Dendritic cell treated with granulocyte-macrophage colony-stimulating factor and Interleukin-4, amounts not matched to agents 40 ng/mL and 50 ng/mL, for 4 days (primary cell): ENCODE data around the gene KIRREL1.

Experiments
- H3K27ac Mint-ChIP-seq: one replicate; pipeline ENCODE4 v1.8.0; 2022; ENCODE audit warnings: mild to moderate bottlenecking, mixed read lengths
- H3K27me3 Mint-ChIP-seq: one replicate; pipeline ENCODE4 v1.8.0; 2022; ENCODE audit warnings: mild to moderate bottlenecking, mixed read lengths
- H3K36me3 Mint-ChIP-seq: one replicate; pipeline ENCODE4 v1.8.0; 2022; ENCODE audit warnings: low read depth, mixed read lengths
- H3K4me1 Mint-ChIP-seq: one replicate; pipeline ENCODE4 v1.8.0; 2022; ENCODE audit warnings: low read depth, mixed read lengths
- H3K4me3 Mint-ChIP-seq: one replicate; pipeline ENCODE4 v1.8.0; 2022; ENCODE audit warnings: mild to moderate bottlenecking, moderate library complexity, mixed read lengths
- H3K9me3 Mint-ChIP-seq: one replicate; pipeline ENCODE4 v1.8.0; 2022; ENCODE audit warnings: mixed read lengths
- intact Hi-C: fragments of 100-400 bp; cut with micrococcal nuclease; formaldehyde crosslinking; loops from one replicate; pipeline ENCODE4 v1.15.0; 2022

KIRREL1 gene

DNA sequence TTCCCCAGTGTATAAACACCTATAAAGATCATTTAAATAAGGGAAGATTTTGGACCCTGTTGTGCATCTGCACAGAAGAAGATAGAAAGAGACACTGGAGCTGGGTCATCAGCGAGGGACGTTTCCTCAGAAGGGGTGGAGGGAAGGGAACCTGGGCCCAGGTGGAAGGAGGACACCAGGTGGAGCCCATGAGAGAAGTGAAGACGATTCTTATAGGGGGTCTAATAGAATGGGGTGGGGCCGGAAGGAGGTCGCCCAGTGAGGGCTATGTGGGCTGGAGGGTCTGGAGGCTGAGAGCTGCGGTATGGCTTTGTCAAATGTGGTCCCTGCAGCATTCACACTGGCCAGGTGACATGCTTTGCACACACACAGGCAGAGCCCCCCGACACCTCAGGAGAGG lies 13.7 kb downstream of the KIRREL1 start:
- H3K36me3 Mint-ChIP-seq = no peaks in the 10 kb centered on the region
- intact Hi-C loops = no loop called here
- H3K4me3 Mint-ChIP-seq = no peak overlapping the region
- no peak overlapping the region for H3K27ac Mint-ChIP-seq
- peaks cover 11% of the 10 kb centered on the region for H3K27me3 Mint-ChIP-seq
- peaks cover 14% of the 10 kb centered on the region for H3K4me1 Mint-ChIP-seq
- H3K9me3 Mint-ChIP-seq = no peaks in the 10 kb centered on the region

DNA sequence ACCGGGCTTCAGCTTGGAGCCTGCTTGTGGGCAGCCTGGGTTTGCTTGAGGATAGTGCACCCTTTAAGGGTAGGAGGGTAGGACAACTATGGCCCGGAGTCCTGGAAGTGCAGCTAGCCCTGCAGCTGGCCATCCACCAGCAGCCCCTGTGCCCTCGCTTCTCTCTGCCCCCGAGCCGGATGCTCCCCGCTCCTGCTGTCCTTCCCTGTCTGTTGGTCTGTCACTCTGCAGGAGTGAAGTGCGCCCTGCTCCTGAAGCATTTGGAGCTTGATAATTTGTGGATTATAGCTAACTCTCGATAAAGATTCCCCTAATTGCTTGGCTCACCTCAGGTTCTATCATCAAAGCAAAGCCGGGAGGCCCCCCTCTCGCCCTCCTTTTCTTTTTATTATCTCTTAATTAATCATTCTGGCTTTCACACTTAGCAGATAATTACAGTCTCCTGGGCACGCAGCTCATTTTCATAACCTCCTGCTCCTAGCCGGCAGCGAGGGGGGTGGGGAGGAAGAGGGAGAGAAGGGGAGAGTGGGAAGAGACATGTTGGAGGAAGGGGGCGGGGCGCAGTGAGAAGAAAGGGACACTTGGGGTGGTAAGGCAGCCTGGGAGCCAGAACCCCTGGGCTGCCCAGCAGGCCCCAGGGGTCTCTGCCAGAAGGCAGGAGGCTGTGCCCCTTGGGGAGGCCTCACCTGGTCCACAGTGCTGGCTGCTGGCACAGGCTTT lies 14.4 kb downstream of the KIRREL1 start:
- Mint-ChIP-seq H3K4me1 (peaks cover 14% of the 10 kb centered on the region), H3K36me3 (no peaks in the 10 kb centered on the region), H3K9me3 (no peaks in the 10 kb centered on the region), H3K27ac (no peak overlapping the region), H3K4me3 (no peak overlapping the region), H3K27me3 (peaks cover 11% of the 10 kb centered on the region)
- intact Hi-C loops = no loop called here

DNA sequence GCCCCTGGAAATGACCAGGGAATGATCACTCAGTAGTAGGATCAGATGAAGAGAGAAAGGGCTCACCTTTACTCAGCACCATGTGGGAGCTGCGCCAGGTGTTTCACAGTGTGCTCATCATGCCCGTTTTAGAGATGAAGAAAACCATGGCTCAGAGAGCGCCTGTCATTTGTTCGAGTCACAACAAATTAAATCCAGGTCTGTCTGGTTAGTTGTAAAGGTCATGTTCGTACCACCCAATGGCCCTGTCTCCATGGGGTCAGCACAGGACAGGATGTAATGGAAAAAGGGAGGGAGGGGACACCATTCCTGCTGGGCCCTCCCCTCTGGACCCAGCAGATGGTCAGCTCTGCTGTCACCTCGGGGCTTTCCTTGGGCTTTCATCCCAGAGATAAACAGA lies 15.2 kb downstream of the KIRREL1 start:
- H3K4me3 Mint-ChIP-seq = no peak overlapping the region
- no peaks in the 10 kb centered on the region for H3K9me3 Mint-ChIP-seq
- H3K27ac Mint-ChIP-seq = no peak overlapping the region
- H3K36me3 Mint-ChIP-seq = no peaks in the 10 kb centered on the region
- intact Hi-C loops = no loop called here
- peaks cover 11% of the 10 kb centered on the region for H3K27me3 Mint-ChIP-seq
- peaks cover 14% of the 10 kb centered on the region for H3K4me1 Mint-ChIP-seq

DNA sequence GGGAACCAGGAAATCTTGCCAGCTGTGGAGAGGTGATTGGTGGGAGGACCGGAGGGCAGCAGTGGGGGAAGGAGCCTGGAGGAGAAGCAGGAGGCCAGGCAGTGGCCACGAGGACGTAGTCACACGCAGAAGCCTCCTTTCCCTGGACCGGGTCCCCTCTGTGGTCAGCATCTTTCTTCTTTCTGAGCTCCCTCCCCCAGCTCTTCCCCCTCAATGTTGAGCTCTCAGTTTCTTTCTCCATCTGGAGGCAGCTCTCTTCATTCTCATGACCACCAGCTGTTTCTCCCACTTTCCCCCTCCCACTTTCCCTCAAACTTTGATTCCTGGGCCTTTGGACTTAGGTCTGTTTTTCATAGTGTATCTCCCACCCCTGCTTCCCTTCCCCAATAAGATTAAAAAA lies 18.3 kb downstream of the KIRREL1 start:
- Mint-ChIP-seq H3K4me3 (no peak overlapping the region), H3K36me3 (no peaks in the 10 kb centered on the region), H3K4me1 (peaks cover 14% of the 10 kb centered on the region), H3K9me3 (no peaks in the 10 kb centered on the region), H3K27ac (no peak overlapping the region), H3K27me3 (peaks cover 12% of the 10 kb centered on the region)
- intact Hi-C loops = no loop called here

DNA sequence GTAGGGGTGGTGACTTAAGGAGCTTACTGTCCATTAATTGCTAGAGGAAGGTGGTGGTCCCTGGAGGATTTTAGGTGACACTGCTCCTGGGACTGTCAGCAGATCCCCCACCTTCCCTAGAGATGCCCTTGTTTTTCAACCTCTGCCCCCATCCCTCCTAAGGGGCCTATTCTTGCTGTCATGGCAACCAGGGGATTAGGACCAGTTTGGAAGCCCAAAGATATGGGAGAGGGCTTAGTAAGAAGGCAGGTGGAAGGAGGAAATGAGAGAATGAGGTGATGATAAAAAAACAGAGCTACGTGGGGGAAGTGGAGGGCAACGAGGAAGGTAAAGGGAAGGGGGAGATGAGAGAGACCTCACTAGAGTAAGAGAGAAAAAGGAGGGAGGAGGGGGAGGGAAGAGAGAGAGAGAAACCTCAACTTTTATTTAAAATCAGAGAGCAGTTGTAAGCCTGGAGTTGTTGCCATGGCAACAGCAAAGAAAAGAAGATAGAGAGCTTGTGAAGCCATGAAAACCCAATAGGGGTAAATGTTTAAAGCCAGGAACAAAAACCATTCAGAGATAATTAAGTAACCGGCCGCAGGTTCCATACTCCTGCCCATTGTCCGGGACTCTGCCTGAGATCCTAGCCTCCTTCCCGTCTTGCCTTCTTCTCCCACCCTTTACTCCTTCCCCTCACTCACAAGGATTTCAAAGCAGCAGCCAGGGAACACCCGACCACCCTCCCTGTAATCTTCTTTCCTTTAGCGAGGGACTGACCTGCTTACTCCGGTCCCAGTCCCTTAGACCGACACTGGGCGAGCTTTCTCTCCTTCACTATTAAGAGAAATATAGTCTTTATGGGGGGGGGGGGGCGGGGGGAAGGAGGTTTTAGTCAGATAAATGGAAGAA lies 20.6 kb downstream of the KIRREL1 start:
- Mint-ChIP-seq H3K4me3 (no peak overlapping the region), H3K27ac (no peak overlapping the region), H3K27me3 (peaks cover 18% of the 10 kb centered on the region), H3K36me3 (no peaks in the 10 kb centered on the region), H3K4me1 (peaks cover 24% of the 10 kb centered on the region), H3K9me3 (no peaks in the 10 kb centered on the region)
- intact Hi-C loops = no loop called here

- no peaks in the 10 kb centered on the region for H3K9me3 Mint-ChIP-seq
- peaks cover 24% of the 10 kb centered on the region for H3K4me1 Mint-ChIP-seq
- no peaks in the 10 kb centered on the region for H3K36me3 Mint-ChIP-seq
- H3K27ac Mint-ChIP-seq = no peak overlapping the region
- no peak overlapping the region for H3K4me3 Mint-ChIP-seq
- intact Hi-C loops = no loop called here
- peaks cover 24% of the 10 kb centered on the region for H3K27me3 Mint-ChIP-seq
Measured at GRCh38 chr1:158014731-158015320, 21.4 kb downstream of the KIRREL1 start.

DNA sequence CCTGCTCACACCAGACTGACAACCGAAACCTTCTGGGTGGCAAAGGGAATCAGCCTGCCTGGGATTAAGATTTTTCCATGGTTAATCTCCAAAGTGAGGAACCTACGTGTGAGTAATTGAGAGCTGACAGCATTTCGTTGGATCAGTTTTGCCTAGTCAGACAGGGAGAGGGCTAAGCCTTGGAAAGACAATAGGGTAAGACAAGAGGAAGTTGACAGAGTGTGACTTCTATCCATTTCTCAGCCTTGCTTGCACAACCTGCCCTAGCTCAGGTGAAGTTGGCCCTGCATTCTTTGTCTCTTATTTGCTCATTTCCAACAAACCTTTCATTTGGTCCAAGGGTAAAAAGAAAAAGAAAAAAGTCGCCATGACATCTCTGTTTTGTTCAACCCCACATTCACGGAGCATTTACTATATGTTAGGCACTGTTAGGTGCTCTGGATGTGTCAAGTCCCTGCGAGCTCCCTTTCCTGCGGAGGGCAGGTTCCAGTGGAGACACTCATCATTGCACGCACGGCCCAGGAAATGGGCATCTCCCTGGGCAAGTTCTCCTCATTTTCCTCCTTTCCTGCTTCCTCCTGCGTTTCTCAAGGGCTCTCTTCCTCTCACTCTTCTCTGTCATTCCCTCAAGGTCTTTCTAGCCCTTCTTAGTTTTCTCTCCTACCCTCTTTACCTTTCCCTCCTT lies 23.3 kb downstream of the KIRREL1 start:
- H3K9me3 Mint-ChIP-seq = no peaks in the 10 kb centered on the region
- no peak overlapping the region for H3K4me3 Mint-ChIP-seq
- H3K4me1 Mint-ChIP-seq = peaks cover 10% of the 10 kb centered on the region
- H3K27ac Mint-ChIP-seq = no peak overlapping the region
- H3K36me3 Mint-ChIP-seq = no peaks in the 10 kb centered on the region
- intact Hi-C loops = no loop called here
- peaks cover 28% of the 10 kb centered on the region for H3K27me3 Mint-ChIP-seq

- Mint-ChIP-seq H3K4me3 (no peak overlapping the region), H3K27me3 (peaks cover 28% of the 10 kb centered on the region), H3K27ac (no peak overlapping the region), H3K4me1 (peaks cover 10% of the 10 kb centered on the region), H3K9me3 (no peaks in the 10 kb centered on the region), H3K36me3 (no peaks in the 10 kb centered on the region)
- intact Hi-C loops = no loop called here
Measured at GRCh38 chr1:158017800-158018595, 24.6 kb downstream of the KIRREL1 start.

- Mint-ChIP-seq H3K4me1 (peaks cover 10% of the 10 kb centered on the region), H3K4me3 (no peak overlapping the region), H3K27me3 (peaks cover 26% of the 10 kb centered on the region), H3K9me3 (no peaks in the 10 kb centered on the region), H3K36me3 (no peaks in the 10 kb centered on the region), H3K27ac (no peak overlapping the region)
- intact Hi-C loops = no loop called here
Measured at GRCh38 chr1:158019171-158019868, 25.9 kb downstream of the KIRREL1 start.

GRCh38 chr1:158020259-158020885 lies 26.9 kb downstream of the KIRREL1 start:
- Mint-ChIP-seq H3K36me3 (no peaks in the 10 kb centered on the region), H3K4me3 (no peak overlapping the region), H3K27me3 (peaks cover 25% of the 10 kb centered on the region), H3K27ac (no peak overlapping the region), H3K4me1 (peaks cover 10% of the 10 kb centered on the region), H3K9me3 (no peaks in the 10 kb centered on the region)
- intact Hi-C loops = no loop called here

GRCh38 chr1:158020886-158021620 lies 27.6 kb downstream of the KIRREL1 start:
- Mint-ChIP-seq H3K9me3 (no peaks in the 10 kb centered on the region), H3K36me3 (no peaks in the 10 kb centered on the region), H3K4me3 (no peak overlapping the region), H3K27me3 (peaks cover 26% of the 10 kb centered on the region), H3K27ac (no peak overlapping the region), H3K4me1 (peaks cover 10% of the 10 kb centered on the region)
- intact Hi-C loops = no loop called here

- Mint-ChIP-seq H3K27ac (no peak overlapping the region), H3K4me3 (no peak overlapping the region), H3K9me3 (no peaks in the 10 kb centered on the region), H3K36me3 (no peaks in the 10 kb centered on the region), H3K27me3 (peaks cover 26% of the 10 kb centered on the region), H3K4me1 (peaks cover 10% of the 10 kb centered on the region)
- intact Hi-C loops = no loop called here
Measured at GRCh38 chr1:158021721-158022120, 28.3 kb downstream of the KIRREL1 start.
